Measurements from ENCODE around the gene SAMD10. TPM values are rescaled to one million over a fixed set of nuclear protein-coding genes. Genes with fewer than 3 reads are reported as not detected.
A peak's percentile ranks its signal among the peaks of the same experiment; 100 is the strongest.

Gene SAMD10
- total RNA-seq, 6 experiments from 2014 or later, result 2.7 to 6.7 (median 3.5) TPM

GRCh38 chr20:63964412-63964811, 15.0 kb downstream of the SAMD10 start:
- no peak overlapping the region for H3K27ac ChIP-seq
- intact Hi-C loops (cut with DNase I), result no loop called here
- TF ChIP-seq POLR2A (IDR thresholded peaks at IDR 0.05) (no peak), CTCF (IDR thresholded peaks at IDR 0.05) (no peak)
- no peak overlapping the region for H3K4me3 ChIP-seq
- no peaks in the 10 kb centered on the region for H3K27me3 ChIP-seq
- 87% methylated on average over 5 of the region's 16 CpGs for WGBS (ENCODE audit: insufficient coverage, low coverage, low lambda C conversion rate, missing lambda C conversion rate)
- peaks cover 0 to 48% (median 25%) of the 10 kb centered on the region in 4 donors for H3K36me3 ChIP-seq
- DNase-seq, result peak in 2 of 3 donors; percentile 13 to 49
- no peak for ATAC-seq
- H3K9me3 ChIP-seq, result no peaks in the 10 kb centered on the region
- peaks cover 0 to 9% (median 1%) of the 10 kb centered on the region in 4 donors for H3K4me1 ChIP-seq

GRCh38 chr20:63963784-63964301, 15.6 kb downstream of the SAMD10 start:
- WGBS (ENCODE audit: insufficient coverage, low coverage, low lambda C conversion rate, missing lambda C conversion rate), result 100% methylated on average over 3 of the region's 16 CpGs
- no peak for ATAC-seq

GRCh38 chr20:63963348-63963741, 16.1 kb downstream of the SAMD10 start:
- H3K4me3 ChIP-seq, result no peak overlapping the region
- H3K4me1 ChIP-seq, result peaks cover 0 to 3% (median 0%) of the 10 kb centered on the region in 4 donors
- intact Hi-C loops (cut with DNase I), result no loop called here
- ATAC-seq (no peak), DNase-seq (peak in 1 of 3 donors; percentile 18)
- peaks cover 0 to 50% (median 25%) of the 10 kb centered on the region in 4 donors for H3K36me3 ChIP-seq
- no CpG with 5 or more reads among the region's 27 CpGs for WGBS (ENCODE audit: insufficient coverage, low coverage, low lambda C conversion rate, missing lambda C conversion rate)
- H3K27me3 ChIP-seq, result no peaks in the 10 kb centered on the region
- H3K9me3 ChIP-seq, result no peaks in the 10 kb centered on the region
- H3K27ac ChIP-seq, result no peak overlapping the region
- no peak for TF ChIP-seq POLR2A (IDR thresholded peaks at IDR 0.05)
- TF ChIP-seq CTCF (IDR thresholded peaks at IDR 0.05), result no peak

More at GRCh38 chr20:63963784-63964301, 15.6 kb downstream of the SAMD10 start:
- TF ChIP-seq CTCF (IDR thresholded peaks at IDR 0.05) (no peak), POLR2A (IDR thresholded peaks at IDR 0.05) (no peak)
- Histone ChIP-seq H3K9me3 (no peaks in the 10 kb centered on the region), H3K27me3 (no peaks in the 10 kb centered on the region), H3K4me3 (no peak overlapping the region), H3K36me3 (peaks cover 0 to 50% (median 25%) of the 10 kb centered on the region in 4 donors), H3K27ac (no peak overlapping the region), H3K4me1 (peaks cover 0 to 8% (median 1%) of the 10 kb centered on the region in 4 donors)
- peak in 1 of 3 donors; percentile 11 for DNase-seq
- intact Hi-C loops (cut with DNase I), result no loop called here

DNA sequence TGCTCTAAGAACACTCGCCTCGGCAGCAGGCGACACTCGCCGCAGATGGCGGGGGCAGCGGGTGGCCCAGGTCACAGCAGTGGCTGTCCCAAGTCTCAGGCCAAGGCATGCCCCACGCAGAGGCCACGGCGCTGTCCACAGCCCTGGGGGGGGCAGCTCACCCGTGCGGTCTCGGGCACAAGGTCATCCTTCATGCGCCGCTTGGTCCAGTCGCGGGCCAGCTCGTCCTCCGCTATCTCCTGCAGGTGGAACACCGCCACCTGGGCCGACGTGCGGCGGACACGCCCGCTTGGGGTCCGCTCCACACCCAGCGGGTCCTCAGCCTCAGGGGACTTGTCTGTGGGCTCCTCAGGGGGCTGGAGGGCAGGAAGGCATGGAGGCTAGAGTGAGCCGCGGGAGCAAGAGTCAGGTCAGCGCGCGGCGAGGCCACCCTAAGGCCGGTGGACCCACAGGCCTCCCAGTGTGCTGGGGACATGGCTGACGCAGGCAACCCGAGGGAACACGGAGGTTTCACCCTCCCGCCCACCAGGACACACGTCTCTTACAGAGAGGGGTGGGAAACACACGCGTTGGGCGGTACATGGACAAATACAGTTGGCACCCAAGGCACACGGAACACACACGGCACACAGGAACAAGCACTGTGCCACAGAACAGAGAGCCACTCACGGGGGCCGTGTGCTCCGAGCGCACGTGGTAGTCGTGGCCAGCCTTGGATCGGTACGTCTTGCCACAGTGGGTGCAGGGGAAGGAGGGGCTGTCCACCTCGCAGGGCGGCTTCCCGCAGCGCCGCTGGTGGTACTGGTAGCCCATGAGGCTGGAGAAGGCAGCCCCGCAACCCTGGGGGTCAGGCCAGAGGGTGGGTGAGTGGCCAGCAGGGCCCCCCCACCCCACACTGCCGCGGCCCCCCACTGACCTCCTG, 16.8 kb downstream of the SAMD10 start:
- Histone ChIP-seq H3K36me3 (peaks cover 0 to 49% (median 24%) of the 10 kb centered on the region in 4 donors), H3K4me1 (no peaks in the 10 kb centered on the region), H3K27ac (no peak overlapping the region), H3K9me3 (no peaks in the 10 kb centered on the region), H3K4me3 (no peak overlapping the region), H3K27me3 (no peaks in the 10 kb centered on the region)
- intact Hi-C loops (cut with DNase I), result no loop called here
- TF ChIP-seq CTCF (IDR thresholded peaks at IDR 0.05), result no peak
- TF ChIP-seq POLR2A (IDR thresholded peaks at IDR 0.05), result no peak
- ATAC-seq (no peak), DNase-seq (peak in 1 of 3 donors; percentile 22)
- no CpG with 5 or more reads among the region's 61 CpGs for WGBS (ENCODE audit: insufficient coverage, low coverage, low lambda C conversion rate, missing lambda C conversion rate)
